CD1c-positive myeloid dendritic cell (primary cell): ENCODE data around the gene LURAP1L.

ENCODE experiments used
- DNase-seq: peaks from one replicate; pipeline ENCODE4 v3.0.0-alpha.2; 2016; ENCODE audit errors: extremely low spot score

The LURAP1L gene

GRCh38 chr9:12776513-12777055 lies 1.8 kb downstream of the LURAP1L start:
- no peak for DNase-seq

- DNase-seq = no peak
These were observed 2.6 kb downstream of the LURAP1L start for GRCh38 chr9:12777121-12778022.

- no peak for DNase-seq
These were observed 3.6 kb downstream of the LURAP1L start for GRCh38 chr9:12778389-12778788.

GRCh38 chr9:12781226-12781733 lies 6.5 kb downstream of the LURAP1L start:
- no peak for DNase-seq

- no peak for DNase-seq
These were observed 9.1 kb downstream of the LURAP1L start for GRCh38 chr9:12783767-12784460.

- DNase-seq = no peak
These were observed 9.8 kb downstream of the LURAP1L start for GRCh38 chr9:12784461-12785259.

- DNase-seq = no peak
These were observed 10.5 kb downstream of the LURAP1L start for GRCh38 chr9:12785260-12785770.

GRCh38 chr9:12785941-12786340 lies 11.1 kb downstream of the LURAP1L start:
- no peak for DNase-seq

- DNase-seq = no peak
These were observed 15.2 kb downstream of the LURAP1L start for GRCh38 chr9:12790001-12790400.

GRCh38 chr9:12790883-12791282 lies 16.1 kb downstream of the LURAP1L start:
- no peak for DNase-seq

GRCh38 chr9:12794101-12794799 lies 19.4 kb downstream of the LURAP1L start:
- DNase-seq = no peak

GRCh38 chr9:12796601-12797000 lies 21.8 kb downstream of the LURAP1L start:
- no peak for DNase-seq

GRCh38 chr9:12797037-12797436 lies 22.2 kb downstream of the LURAP1L start:
- no peak for DNase-seq

GRCh38 chr9:12798066-12798770 lies 23.4 kb downstream of the LURAP1L start:
- no peak for DNase-seq

- DNase-seq = no peak
These were observed 26.4 kb downstream of the LURAP1L start for GRCh38 chr9:12801187-12801586.

GRCh38 chr9:12801663-12802062 lies 26.8 kb downstream of the LURAP1L start:
- DNase-seq = no peak

- no peak for DNase-seq
These were observed 27.3 kb downstream of the LURAP1L start for GRCh38 chr9:12802093-12802492.

GRCh38 chr9:12808569-12808968 lies 33.7 kb downstream of the LURAP1L start:
- no peak for DNase-seq

- DNase-seq = no peak
These were observed 34.9 kb downstream of the LURAP1L start for GRCh38 chr9:12809720-12810119.

- no peak for DNase-seq
These were observed 37.1 kb downstream of the LURAP1L start for GRCh38 chr9:12811935-12812334.
